Psoas muscle (tissue), 8 donors: ENCODE data around the gene ADARB1. TPM values are rescaled to one million over a fixed set of nuclear protein-coding genes. Genes with fewer than 3 reads are reported as not detected.

ENCODE experiments used
- ATAC-seq, 4 donors: fragments of 200-7000 bp; cut with Tn5 transposase; one replicate each; pipeline ENCODE4 v1.9.1; 2020; ENCODE audit warnings: moderate library complexity in 3 of 4, mild to moderate bottlenecking in 2 of 4
- DNase-seq, 2 donors: peaks; one replicate each; pipeline ENCODE4 v3.0.0-alpha.2; 2020
- H3K27ac ChIP-seq: fragments of 200-600 bp; one replicate; pipeline ENCODE4 v1.8.0; 2022
- H3K27me3 ChIP-seq, 3 donors: fragments of 200-600 bp in 1 of 3; one replicate each; pipeline versions ENCODE4 v1.6.1 to v1.8.0; 2013 to 2022; ENCODE audit warnings: low read length in 2 of 3, mild to moderate bottlenecking in 2 of 3, moderate library complexity in 1 of 3; ENCODE audit not compliant: insufficient read depth in 3 of 3
- H3K36me3 ChIP-seq, 2 donors: fragments of 200-600 bp in 1 of 2; one replicate each; pipeline versions ENCODE4 v1.6.1 to v1.8.0; 2013 to 2022; ENCODE audit warnings: low read depth in 1 of 2, mild to moderate bottlenecking in 1 of 2, moderate library complexity in 1 of 2; ENCODE audit not compliant: insufficient read depth in 1 of 2
- H3K4me1 ChIP-seq: fragments of 200-600 bp; one replicate; pipeline ENCODE4 v1.8.0; 2022
- H3K4me3 ChIP-seq: fragments of 200-600 bp; one replicate; pipeline ENCODE4 v1.8.0; 2022; ENCODE audit warnings: mild to moderate bottlenecking
- H3K9me3 ChIP-seq: fragments of 200-600 bp; one replicate; pipeline ENCODE4 v1.8.0; 2022
- WGBS, 3 donors: extraction: QIAGEN DNeasy Blood & Tissue Kit; methylation state at CpG; one replicate each; pipeline versions ENCODE4 v1.1.6 to v1.1.7; 2013; 5-methylcytosine and 5-hydroxymethylcytosine counted together
- intact Hi-C, 2 donors: fragments of 100-400 bp; cut with DNase I; formaldehyde crosslinking; loops; one replicate each; pipeline versions ENCODE4 v1.11.0 to v1.14.2; 2022
- polyA plus RNA-seq, 3 donors: library from polyadenylated mRNA; stranded (reverse); fragments of 200-250 nt; gene quantifications; one replicate each; pipeline ENCODE4 v1.2.3, GENCODE V29; 2013
- total RNA-seq, 4 donors: library from RNA; stranded (reverse); fragmentation: NEBNext Ultra II Directional in 2 of 4; extraction: Animal tissue kit (Norgen Biotek cat#: 25700) in 2 of 4; gene quantifications; one replicate each; pipeline versions ENCODE4 v1.2.1 to v1.2.4, GENCODE V29; 2021 to 2023
- TF ChIP-seq, protein P1 (sequence below): fragments of 200-600 bp; IDR thresholded peaks from one replicate; pipeline ENCODE4 v1.8.0; 2022; ENCODE audit warnings: antibody characterized with exemption
- donor health status: healthy with polysubstance abuse.
- donor health status: DM: no; HTN: no; CAD: no; lungs with moderate emphysema.
- donor health status: Bipolar disorder and iron deficiency.
- donor health status: healthy.
- donor health status: DM: yes; HTN: yes; CAD: no.
- donor health status: DM: no; HTN: no; CAD: no.
- donor health status: DM: no; HTN: no; CAD: no.
- donor health status: DM: yes; HTN: yes; CAD: no.

ADARB1 gene
- total and polyA plus RNA-seq, 7 donors = 3.8 to 22.7 (median 6.9) TPM

DNA sequence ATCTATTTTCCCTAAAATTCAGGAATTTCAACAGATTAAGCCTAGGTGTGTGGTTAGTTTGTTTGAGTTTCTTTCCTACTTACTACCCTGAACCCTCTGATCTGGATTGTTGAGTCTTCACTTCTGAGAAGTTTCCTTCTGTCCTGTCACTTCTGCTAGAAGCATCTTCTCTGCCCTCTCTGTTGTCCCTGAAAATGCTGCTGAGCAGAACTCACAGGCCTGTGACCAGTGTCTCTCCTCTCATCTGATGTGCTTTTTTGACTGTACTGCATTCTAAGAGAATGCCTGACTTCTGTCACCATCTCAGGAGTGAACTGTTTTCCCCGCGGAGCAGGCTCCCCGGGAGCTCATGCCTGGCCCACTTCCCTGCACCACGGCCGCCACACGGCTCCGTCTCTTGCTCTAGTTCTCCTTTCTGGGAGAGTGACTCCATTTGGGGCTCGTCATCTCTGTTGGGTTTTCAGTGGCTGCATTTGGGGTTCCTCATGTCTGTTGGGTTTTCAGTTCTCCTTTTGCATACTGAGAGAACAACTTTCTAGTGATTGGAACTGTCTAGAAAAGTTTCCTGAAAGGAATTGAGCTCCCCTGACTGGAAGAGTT, 135.4 kb downstream of the ADARB1 start:
- intact Hi-C loops = no loop called here
- Histone ChIP-seq H3K36me3 (peaks cover 3 to 64% of the 10 kb centered on the region in 2 donors), H3K27me3 (no peaks in the 10 kb centered on the region), H3K4me3 (no peak overlapping the region), H3K9me3 (no peaks in the 10 kb centered on the region), H3K4me1 (no peaks in the 10 kb centered on the region), H3K27ac (no peak overlapping the region)
- ATAC-seq = no peak
- TF ChIP-seq, protein P1, sequence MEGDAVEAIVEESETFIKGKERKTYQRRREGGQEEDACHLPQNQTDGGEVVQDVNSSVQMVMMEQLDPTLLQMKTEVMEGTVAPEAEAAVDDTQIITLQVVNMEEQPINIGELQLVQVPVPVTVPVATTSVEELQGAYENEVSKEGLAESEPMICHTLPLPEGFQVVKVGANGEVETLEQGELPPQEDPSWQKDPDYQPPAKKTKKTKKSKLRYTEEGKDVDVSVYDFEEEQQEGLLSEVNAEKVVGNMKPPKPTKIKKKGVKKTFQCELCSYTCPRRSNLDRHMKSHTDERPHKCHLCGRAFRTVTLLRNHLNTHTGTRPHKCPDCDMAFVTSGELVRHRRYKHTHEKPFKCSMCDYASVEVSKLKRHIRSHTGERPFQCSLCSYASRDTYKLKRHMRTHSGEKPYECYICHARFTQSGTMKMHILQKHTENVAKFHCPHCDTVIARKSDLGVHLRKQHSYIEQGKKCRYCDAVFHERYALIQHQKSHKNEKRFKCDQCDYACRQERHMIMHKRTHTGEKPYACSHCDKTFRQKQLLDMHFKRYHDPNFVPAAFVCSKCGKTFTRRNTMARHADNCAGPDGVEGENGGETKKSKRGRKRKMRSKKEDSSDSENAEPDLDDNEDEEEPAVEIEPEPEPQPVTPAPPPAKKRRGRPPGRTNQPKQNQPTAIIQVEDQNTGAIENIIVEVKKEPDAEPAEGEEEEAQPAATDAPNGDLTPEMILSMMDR = no peak
- DNase-seq = no peak
- 79 to 85% (median 82%) methylated on average over 8 of the region's 8 CpGs for WGBS, 3 donors

DNA sequence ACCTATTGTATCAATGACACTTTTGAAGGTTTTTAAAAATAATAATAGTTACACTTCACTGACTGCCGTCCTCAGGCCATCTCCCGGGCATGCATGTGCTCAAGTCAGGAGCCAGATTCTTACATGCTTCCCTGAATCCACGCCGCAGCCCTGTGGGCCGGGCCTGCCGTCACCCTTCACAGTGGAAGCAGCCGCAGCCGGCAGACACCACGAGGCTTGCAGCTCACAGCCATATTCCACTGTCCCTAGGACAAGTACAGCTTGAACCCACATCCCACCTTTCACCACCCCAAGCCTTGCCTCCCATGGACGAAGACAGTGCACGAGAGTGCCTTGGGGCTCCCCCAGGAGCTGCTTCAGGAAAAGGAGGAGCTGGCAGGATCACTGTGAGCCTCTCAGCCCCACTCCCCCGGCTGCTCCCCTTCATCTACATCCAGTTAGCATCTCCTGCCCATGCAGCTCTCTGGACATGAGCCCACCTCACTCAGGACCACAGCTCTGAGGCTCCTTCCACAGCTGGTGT, 136.1 kb downstream of the ADARB1 start:
- no peak for ATAC-seq
- H3K9me3 ChIP-seq = no peaks in the 10 kb centered on the region
- H3K27ac ChIP-seq = no peak overlapping the region
- intact Hi-C loops = no loop called here
- H3K36me3 ChIP-seq = peaks cover 0 to 56% of the 10 kb centered on the region in 2 donors
- H3K27me3 ChIP-seq = no peaks in the 10 kb centered on the region
- WGBS, 3 donors = 90 to 93% (median 92%) methylated on average over 12 of the region's 12 CpGs
- TF ChIP-seq, protein P1 = no peak
- DNase-seq = no peak
- H3K4me3 ChIP-seq = no peak overlapping the region
- H3K4me1 ChIP-seq = no peaks in the 10 kb centered on the region

- H3K27me3 ChIP-seq = no peaks in the 10 kb centered on the region
- ATAC-seq (no peak), DNase-seq (no peak)
- no peak overlapping the region for H3K27ac ChIP-seq
- 77 to 87% (median 80%) methylated on average over 9 of the region's 9 CpGs for WGBS, 3 donors
- TF ChIP-seq, protein P1 = no peak
- H3K4me3 ChIP-seq = no peak overlapping the region
- H3K4me1 ChIP-seq = no peaks in the 10 kb centered on the region
- intact Hi-C loops = no loop called here
- no peaks in the 10 kb centered on the region for H3K9me3 ChIP-seq
- H3K36me3 ChIP-seq = peaks cover 0 to 45% of the 10 kb centered on the region in 2 donors
Observed at GRCh38 chr21:45211661-45212060, 137.3 kb downstream of the ADARB1 start.

- H3K36me3 ChIP-seq = peaks cover 0 to 33% of the 10 kb centered on the region in 2 donors
- 76 to 94% (median 90%) methylated on average over 2 of the region's 2 CpGs for WGBS, 3 donors
- TF ChIP-seq, protein P1 = no peak
- no peak overlapping the region for H3K27ac ChIP-seq
- DNase-seq (no peak), ATAC-seq (no peak)
- peaks cover 9% of the 10 kb centered on the region for H3K9me3 ChIP-seq
- no peak overlapping the region for H3K4me3 ChIP-seq
- no peaks in the 10 kb centered on the region for H3K27me3 ChIP-seq
- H3K4me1 ChIP-seq = no peaks in the 10 kb centered on the region
- intact Hi-C loops = no loop called here
Observed at GRCh38 chr21:45213392-45213791, 139.0 kb downstream of the ADARB1 start.

- ATAC-seq (no peak), DNase-seq (no peak)
- intact Hi-C loops = no loop called here
- Histone ChIP-seq H3K27ac (no peak overlapping the region), H3K9me3 (peaks cover 9% of the 10 kb centered on the region), H3K27me3 (no peaks in the 10 kb centered on the region), H3K36me3 (peaks cover 0 to 23% of the 10 kb centered on the region in 2 donors), H3K4me3 (no peak overlapping the region), H3K4me1 (no peaks in the 10 kb centered on the region)
- WGBS, 3 donors = 71 to 94% (median 76%) methylated on average over 2 of the region's 2 CpGs
- TF ChIP-seq, protein P1 = no peak
Observed at GRCh38 chr21:45215213-45215612, 140.8 kb downstream of the ADARB1 start.
